Measurements from ENCODE around the gene DDX21.
A peak's percentile ranks its signal among the peaks of the same experiment; 100 is the strongest.
"Not testable (repeated sequence)": the region's sequence is repeated elsewhere in the genome, so short reads cannot be mapped to it uniquely, and the experiment has no call there.

DDX21 gene

GRCh38 chr10:68955832-68956532 is at the start of gene DDX21:
TSS of gene DDX21 (plus strand) at chr10:68956170. CDS start at chr10:68956226, 56 bp downstream.
- DNase-seq (ENCODE audit: low read depth in 2 of 2) = peak; percentile 65 to 71

GRCh38 chr10:68924593-68924992 is 31.4 kb upstream of the DDX21 start:
- no peak for DNase-seq (ENCODE audit: low read depth in 2 of 2)

- no peak for DNase-seq (ENCODE audit: low read depth in 2 of 2)
These were observed 30.5 kb upstream of the DDX21 start for GRCh38 chr10:68925489-68925888.

- not testable (repeated sequence) for DNase-seq (ENCODE audit: low read depth in 2 of 2)
These were observed 26.8 kb upstream of the DDX21 start for GRCh38 chr10:68929157-68929556.

GRCh38 chr10:68929888-68930287 is 26.1 kb upstream of the DDX21 start:
- not testable (repeated sequence) for DNase-seq (ENCODE audit: low read depth in 2 of 2)

GRCh38 chr10:68932860-68933259 is 23.1 kb upstream of the DDX21 start:
- DNase-seq (ENCODE audit: low read depth in 2 of 2) = not testable (repeated sequence)

GRCh38 chr10:68934994-68935393 is 21.0 kb upstream of the DDX21 start:
- no peak for DNase-seq (ENCODE audit: low read depth in 2 of 2)

- no peak for DNase-seq (ENCODE audit: low read depth in 2 of 2)
These were observed 17.9 kb upstream of the DDX21 start for GRCh38 chr10:68938117-68938516.

GRCh38 chr10:68938884-68939283 is 17.1 kb upstream of the DDX21 start:
- DNase-seq (ENCODE audit: low read depth in 2 of 2) = no peak

- DNase-seq (ENCODE audit: low read depth in 2 of 2) = not testable (repeated sequence)
These were observed 15.1 kb upstream of the DDX21 start for GRCh38 chr10:68940917-68941316.

GRCh38 chr10:68950598-68950997 is 5.4 kb upstream of the DDX21 start:
- no peak for DNase-seq (ENCODE audit: low read depth in 2 of 2)

GRCh38 chr10:68954904-68955303 is 1.1 kb upstream of the DDX21 start:
- DNase-seq (ENCODE audit: low read depth in 2 of 2) = no peak

- no peak for DNase-seq (ENCODE audit: low read depth in 2 of 2)
These were observed 577 bp upstream of the DDX21 start for GRCh38 chr10:68955355-68955831.

GRCh38 chr10:68957284-68957615 is 1.3 kb downstream of the DDX21 start:
- no peak for DNase-seq (ENCODE audit: low read depth in 2 of 2)

GRCh38 chr10:68957654-68958053 is 1.7 kb downstream of the DDX21 start:
- DNase-seq (ENCODE audit: low read depth in 2 of 2) = no peak

- DNase-seq (ENCODE audit: low read depth in 2 of 2) = no peak
These were observed 3.9 kb downstream of the DDX21 start for GRCh38 chr10:68959695-68960527.

GRCh38 chr10:68963151-68963550 is 7.2 kb downstream of the DDX21 start:
- DNase-seq (ENCODE audit: low read depth in 2 of 2) = no peak

GRCh38 chr10:68973975-68974374 is 18.0 kb downstream of the DDX21 start:
- DNase-seq (ENCODE audit: low read depth in 2 of 2) = no peak

- not testable (repeated sequence) for DNase-seq (ENCODE audit: low read depth in 2 of 2)
These were observed 20.0 kb downstream of the DDX21 start for GRCh38 chr10:68975936-68976473.

GRCh38 chr10:68979738-68980137 is 23.8 kb downstream of the DDX21 start:
- not testable (repeated sequence) for DNase-seq (ENCODE audit: low read depth in 2 of 2)

- DNase-seq (ENCODE audit: low read depth in 2 of 2) = no peak
These were observed 25.1 kb downstream of the DDX21 start for GRCh38 chr10:68981074-68981473.

- DNase-seq (ENCODE audit: low read depth in 2 of 2) = no peak
These were observed 26.4 kb downstream of the DDX21 start for GRCh38 chr10:68982389-68982788.

- no peak for DNase-seq (ENCODE audit: low read depth in 2 of 2)
These were observed 31.6 kb downstream of the DDX21 start for GRCh38 chr10:68987611-68988010.

All from stimulated activated CD4-positive, alpha-beta T cell treated with anti-CD3 and anti-CD28 coated beads, Interleukin-1b, Interleukin-23, amount 100 ng/mL, for 1 hour (primary cell).